DMS79 (cell line): Measurements from ENCODE around the gene ZNF530.

Source experiments
- DNase-seq: peaks from one replicate; lab custom pipeline; 2025; lab: John Stamatoyannopoulos, UW

ZNF530 gene

GRCh38 chr19:57615346-57615745 lies 15.7 kb downstream of the ZNF530 start:
- DNase-seq = no peak

GRCh38 chr19:57620673-57621348 lies 21.1 kb downstream of the ZNF530 start:
- DNase-seq = no peak

GRCh38 chr19:57623091-57623490 lies 23.4 kb downstream of the ZNF530 start:
- DNase-seq = no peak

GRCh38 chr19:57632987-57633831 lies 33.5 kb downstream of the ZNF530 start, which contains the start of gene ZNF211:
ZNF211 (plus strand) TSS chr19:57633168; CDS start chr19:57633347, 179 bp downstream.
- peak; percentile 76 for DNase-seq

GRCh38 chr19:57633832-57634131 lies 34.1 kb downstream of the ZNF530 start:
- DNase-seq = no peak

- no peak for DNase-seq
Observed at GRCh38 chr19:57637379-57637778, 37.7 kb downstream of the ZNF530 start.

- no peak for DNase-seq
Observed at GRCh38 chr19:57641715-57642234, 42.1 kb downstream of the ZNF530 start.

GRCh38 chr19:57642396-57643046 lies 42.8 kb downstream of the ZNF530 start:
- DNase-seq = peak; percentile 27

GRCh38 chr19:57643734-57644133 lies 44.0 kb downstream of the ZNF530 start:
- DNase-seq = no peak

GRCh38 chr19:57648331-57649003 lies 48.8 kb downstream of the ZNF530 start:
- peak; percentile 21 for DNase-seq

GRCh38 chr19:57651654-57651996 lies 51.9 kb downstream of the ZNF530 start:
- no peak for DNase-seq

- no peak for DNase-seq
Observed at GRCh38 chr19:57653689-57654088, 54.0 kb downstream of the ZNF530 start.

- DNase-seq = no peak
Observed at GRCh38 chr19:57655443-57655842, 55.8 kb downstream of the ZNF530 start.

GRCh38 chr19:57656346-57656745 lies 56.7 kb downstream of the ZNF530 start:
- no peak for DNase-seq
